GM12892 (cell line): Measurements from ENCODE around the gene SMG7.

ENCODE experiments used
- POLR2A ChIP-seq: IDR thresholded peaks from 2 replicates; pipeline ENCODE4 v1.6.1; 2011; ENCODE audit warnings: low read depth, low read length, control low read depth
- POLR2AphosphoS5 ChIP-seq: IDR thresholded peaks from 2 replicates; pipeline ENCODE4 v1.6.1; 2011; ENCODE audit warnings: low read depth, low read length, control low read depth

DNA sequence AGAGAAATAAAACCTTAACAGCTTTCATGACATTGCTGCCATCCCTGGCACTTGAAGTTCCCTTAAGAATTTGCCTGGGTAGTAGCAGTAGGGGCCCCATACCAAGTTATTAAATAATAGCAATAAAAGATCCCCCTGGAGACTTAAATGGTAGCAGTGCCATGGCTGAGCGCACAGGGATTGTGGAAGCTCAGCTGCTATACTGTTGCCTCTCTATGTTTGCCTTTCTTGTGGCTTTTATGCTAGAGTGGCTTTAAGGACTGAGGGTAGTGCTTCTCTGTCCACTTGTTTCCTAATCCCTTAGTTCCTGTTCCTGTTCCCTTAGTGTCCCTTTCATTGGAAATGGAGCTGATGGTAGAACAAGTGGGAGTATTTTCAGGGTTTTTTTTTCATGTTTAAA lies 75.8 kb downstream of the SMG7 start:
- no peak for TF ChIP-seq POLR2A
- no peak for TF ChIP-seq POLR2AphosphoS5
